Panc1 (cell line): ENCODE results near the gene FLT1. TPM values are rescaled to one million over a fixed set of nuclear protein-coding genes. Genes with fewer than 3 reads are reported as not detected.

Experiments used
- ATAC-seq: fragments of 200-7000 bp; cut with Tn5 transposase; 2 replicates; pipeline ENCODE4 v1.9.1; 2020; ENCODE audit warnings: mild to moderate bottlenecking, moderate library complexity
- BruUV-seq: library from RNA; stranded (reverse); fragments of 400-500 nt; replicated peaks from 2 replicates; lab custom pipeline; 2021; lab: Mats Ljungman, UMichigan
- CTCF ChIA-PET: fragments of 300-600 bp; sonication (Branson Sonifier 250); formaldehyde crosslinking; loops from one replicate; lab custom pipeline; 2022; ENCODE audit warnings: antibody characterized with exemption; lab: Charles Lee
- POLR2A ChIA-PET: fragments of 300-600 bp; sonication (Branson Sonifier 250); formaldehyde crosslinking; loops from one replicate; lab custom pipeline; 2022; ENCODE audit warnings: antibody characterized with exemption; lab: Charles Lee
- DNase-seq: peaks from one replicate; pipeline ENCODE4 v3.0.0-alpha.2; 2010; ENCODE audit warnings: low read depth, low spot score
- H3K27ac ChIP-seq: 2 replicates; pipeline ENCODE4 v1.5.1; 2011; ENCODE audit warnings: mild to moderate bottlenecking, low read length, inconsistent platforms
- H3K27me3 ChIP-seq: fragments of 200-500 bp; sonication (Bioruptor generic); 2 replicates; pipeline ENCODE4 v1.6.0; 2014; ENCODE audit warnings: low read length, inconsistent platforms; ENCODE audit not compliant: control insufficient read depth, insufficient read depth
- H3K36me3 ChIP-seq: fragments of 200-500 bp; sonication (Bioruptor generic); 2 replicates; pipeline ENCODE4 v1.5.1; 2014; ENCODE audit warnings: inconsistent platforms, mild to moderate bottlenecking, low read length, moderate library complexity; ENCODE audit not compliant: control insufficient read depth, insufficient read depth
- H3K4me1 ChIP-seq: 2 replicates; pipeline ENCODE4 v1.5.1; 2011; ENCODE audit warnings: inconsistent platforms, mild to moderate bottlenecking, low read length, moderate library complexity; ENCODE audit not compliant: control insufficient read depth, insufficient read depth
- H3K4me3 ChIP-seq, 2 experiments: 2 replicates each; pipeline ENCODE4 v1.5.1; 2011 to 2012; ENCODE audit warnings: low read depth in 2 of 2, low read length in 2 of 2, mild to moderate bottlenecking in 2 of 2, inconsistent platforms in 1 of 2, moderate library complexity in 1 of 2
- H3K9me3 ChIP-seq: fragments of 200-500 bp; sonication (Bioruptor generic); 2 replicates; pipeline ENCODE4 v1.5.1; 2014; ENCODE audit warnings: low read depth, mild to moderate bottlenecking, inconsistent platforms, low read length, moderate library complexity; ENCODE audit not compliant: control insufficient read depth, insufficient read depth
- CTCF ChIP-seq: fragments of 450-650 bp; IDR thresholded peaks from 2 replicates; pipeline ENCODE4 v1.5.1; 2017; ENCODE audit warnings: mild to moderate bottlenecking
- POLR2AphosphoS5 ChIP-seq: IDR thresholded peaks from 2 replicates; pipeline ENCODE4 v1.6.1; 2012; ENCODE audit warnings: mild to moderate bottlenecking, low read depth, low read length, moderate library complexity
- REST ChIP-seq, 2 experiments: IDR thresholded peaks; 2 replicates each; pipeline ENCODE4 v1.6.1; 2011 to 2012; ENCODE audit warnings: low read depth in 2 of 2, control low read depth in 1 of 2, low read length in 1 of 2, mild to moderate bottlenecking in 1 of 2, moderate library complexity in 1 of 2; ENCODE audit not compliant: insufficient read depth in 1 of 2
- SIN3A ChIP-seq: IDR thresholded peaks from 2 replicates; pipeline ENCODE4 v1.6.1; 2012; ENCODE audit warnings: low read depth, mild to moderate bottlenecking, low read length, moderate library complexity, borderline replicate concordance; ENCODE audit not compliant: insufficient read depth
- TCF7L2 ChIP-seq: IDR thresholded peaks from 2 replicates; pipeline ENCODE4 v1.6.1; 2011; ENCODE audit warnings: mild to moderate bottlenecking, low read depth, low read length, inconsistent platforms
- in situ Hi-C: cut with HindIII; loops from 2 replicates; pipeline ENCODE4 v1.10.0; 2016; ENCODE audit warnings: low sequenced_read_pairs, low pct_unique_long_range_greater_than_20kb
- intact Hi-C: fragments of 100-400 bp; cut with micrococcal nuclease; formaldehyde crosslinking; loops from one replicate; pipeline ENCODE4 v1.10.0; 2022; ENCODE audit not compliant: unreplicated experiment
- total RNA-seq: library from RNA; stranded (reverse); gene quantifications from one replicate; pipeline ENCODE4 v1.2.1, GENCODE V29; 2021; ENCODE audit not compliant: unreplicated experiment

FLT1 gene
- total RNA-seq, 1 experiment from 2014 or later = 0.15 TPM

DNA sequence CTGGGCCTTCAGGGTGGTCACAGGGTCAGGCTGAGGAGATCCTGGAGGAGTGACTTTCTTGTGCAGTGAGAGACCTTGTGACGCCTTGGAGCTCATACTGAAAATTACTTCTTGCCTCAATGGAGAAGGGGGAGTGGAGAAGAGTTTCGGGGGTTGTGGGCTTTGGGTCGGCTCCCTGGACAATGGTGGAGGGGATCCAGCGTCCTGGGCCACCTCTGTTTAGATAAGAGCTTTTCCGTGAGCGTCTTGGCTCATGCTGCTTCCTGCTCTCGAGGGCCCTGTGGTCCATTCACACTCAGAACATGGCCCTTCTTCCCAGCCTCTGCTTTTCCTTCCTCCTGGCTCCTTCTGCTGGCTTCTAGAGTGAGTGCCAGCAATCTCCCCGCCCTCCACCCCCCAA is 81.9 kb downstream of the FLT1 start:
- Histone ChIP-seq H3K9me3 (no peaks in the 10 kb centered on the region), H3K4me1 (no peaks in the 10 kb centered on the region), H3K27me3 (no peaks in the 10 kb centered on the region; the same call in 1 of the 2 replicates), H3K27ac (no peak overlapping the region), H3K36me3 (no peaks in the 10 kb centered on the region), H3K4me3 (no peak overlapping the region)
- ATAC-seq (no peak), DNase-seq (no peak)
- ChIA-PET POLR2A (no interaction called here), CTCF (no interaction called here)
- intact Hi-C loops = no loop called here
- no TSS peak for BruUV-seq
- TF ChIP-seq REST (IDR thresholded peaks at IDR 0.05; ENCODE audit: insufficient read depth in 1 of 2, low read depth in 2 of 2, low read length in 1 of 2) = no peak
- no peak for TF ChIP-seq POLR2AphosphoS5
- TF ChIP-seq CTCF = no peak
- no peak for TF ChIP-seq SIN3A
- TF ChIP-seq TCF7L2 = no peak
- in situ Hi-C loops = no loop called here

DNA sequence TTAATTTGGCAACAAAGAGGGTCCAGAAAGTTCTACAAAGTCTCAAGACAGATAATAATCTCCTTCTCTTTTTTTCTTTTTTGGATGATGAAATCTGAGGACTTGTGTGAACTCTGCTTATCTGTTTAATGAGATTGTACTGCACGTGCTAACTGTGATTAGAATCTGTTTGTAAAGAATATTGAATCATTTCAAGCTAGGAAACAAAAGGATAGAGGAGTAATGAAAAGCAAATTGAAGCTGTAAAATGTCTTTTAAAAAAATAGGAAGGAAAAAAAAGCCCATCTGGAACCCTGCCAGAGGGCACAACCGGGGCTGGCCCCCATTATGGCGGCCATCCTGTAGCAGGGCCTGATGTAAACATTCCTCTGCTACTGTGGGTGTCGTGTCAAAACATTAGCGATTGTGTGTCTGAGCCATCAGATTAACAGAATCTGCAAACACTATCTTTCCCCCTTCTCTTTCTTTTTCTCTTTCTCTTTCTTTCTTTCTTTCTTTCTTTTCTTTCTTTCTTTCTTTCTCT is 83.0 kb downstream of the FLT1 start:
- in situ Hi-C loops = no loop called here
- H3K4me3 ChIP-seq = no peak overlapping the region
- no peaks in the 10 kb centered on the region for H3K36me3 ChIP-seq
- H3K9me3 ChIP-seq = no peaks in the 10 kb centered on the region
- TF ChIP-seq SIN3A (no peak), POLR2AphosphoS5 (no peak), REST (IDR thresholded peaks at IDR 0.05; ENCODE audit: insufficient read depth in 1 of 2, low read depth in 2 of 2, low read length in 1 of 2) (no peak)
- H3K27me3 ChIP-seq = no peaks in the 10 kb centered on the region
- no TSS peak for BruUV-seq
- ChIA-PET CTCF (no interaction called here), POLR2A (no interaction called here)
- ATAC-seq (no peak), DNase-seq (no peak)
- H3K4me1 ChIP-seq = no peaks in the 10 kb centered on the region
- no peak overlapping the region for H3K27ac ChIP-seq
- intact Hi-C loops = no loop called here
